GM12878 (cell line): ENCODE results near the gene NOS3.

Source experiments
- ATF7 ChIP-seq: fragments of 450-650 bp; IDR thresholded peaks from 2 replicates; pipeline ENCODE4 v1.6.1; 2016; ENCODE audit warnings: low read depth, mild to moderate bottlenecking
- CBX5 ChIP-seq: sonication (generic); IDR thresholded peaks from 2 replicates; pipeline ENCODE4 v1.6.1; 2016; ENCODE audit warnings: low read depth, moderate library complexity, mild to moderate bottlenecking, inconsistent platforms
- CREM ChIP-seq: IDR thresholded peaks from 2 replicates; pipeline ENCODE4 v1.6.1; 2014; ENCODE audit warnings: antibody characterized with exemption, low read depth
- CTCF ChIP-seq, 3 experiments: IDR thresholded peaks in 2 of 3; conservative IDR thresholded peaks in 1 of 3; 2 replicates each; pipeline ENCODE4 v1.5.1; 2011; ENCODE audit warnings: low read depth in 3 of 3, low read length in 3 of 3, mild to moderate bottlenecking in 3 of 3, control low read depth in 2 of 3, moderate library complexity in 2 of 3, inconsistent platforms in 1 of 3, mixed read lengths in 1 of 3; ENCODE audit not compliant: control insufficient read depth in 2 of 3, insufficient read depth in 1 of 3; ENCODE audit errors: extremely low read depth in 1 of 3
- EP300 ChIP-seq, 2 experiments: fragments of 150-350 bp in 1 of 2; IDR thresholded peaks; 2 replicates each; pipeline ENCODE4 v1.6.1; 2011 to 2012; ENCODE audit warnings: low read depth in 2 of 2, low read length in 2 of 2, borderline replicate concordance in 1 of 2, improper control_type of control experiment in 1 of 2, inconsistent platforms in 1 of 2; ENCODE audit not compliant: control insufficient read depth in 1 of 2
- FOS ChIP-seq: IDR thresholded peaks from 3 replicates; pipeline ENCODE4 v1.6.1; 2011; ENCODE audit warnings: borderline replicate concordance; ENCODE audit not compliant: insufficient read length; ENCODE audit errors: extremely low read depth
- NBN ChIP-seq: fragments of 450-650 bp; IDR thresholded peaks from 2 replicates; pipeline ENCODE4 v1.6.1; 2016
- NRF1 ChIP-seq: conservative IDR thresholded peaks from 2 replicates; pipeline ENCODE4 v1.6.1; 2011; ENCODE audit warnings: mild to moderate bottlenecking, low read depth, low read length, improper control_type of control experiment
- RAD21 ChIP-seq: IDR thresholded peaks from 2 replicates; pipeline ENCODE4 v1.6.1; 2011; ENCODE audit warnings: mild to moderate bottlenecking, low read depth, low read length, moderate library complexity; ENCODE audit not compliant: insufficient read depth
- SIX5 ChIP-seq: IDR thresholded peaks from 2 replicates; pipeline ENCODE4 v1.6.1; 2011; ENCODE audit warnings: mild to moderate bottlenecking, low read depth, low read length, moderate library complexity; ENCODE audit not compliant: severe bottlenecking
- SPI1 ChIP-seq: IDR thresholded peaks from 2 replicates; pipeline ENCODE4 v1.6.1; 2011; ENCODE audit warnings: low read depth, mild to moderate bottlenecking, low read length, moderate library complexity, borderline replicate concordance; ENCODE audit not compliant: insufficient read depth
- TARDBP ChIP-seq: IDR thresholded peaks from 2 replicates; pipeline ENCODE4 v1.6.1; 2016; ENCODE audit warnings: borderline replicate concordance
- ZBTB33 ChIP-seq: fragments of 450-650 bp; IDR thresholded peaks from 2 replicates; pipeline ENCODE4 v1.6.1; 2017; ENCODE audit warnings: mild to moderate bottlenecking

GRCh38 chr7:150992051-150992640 lies 1.3 kb downstream of the NOS3 start:
- TF ChIP-seq RAD21, result no peak
- no peak for TF ChIP-seq NRF1
- TF ChIP-seq SIX5, result no peak
- no peak for TF ChIP-seq TARDBP
- TF ChIP-seq SPI1, result no peak
- no peak for TF ChIP-seq NBN
- no peak for TF ChIP-seq ZBTB33
- TF ChIP-seq EP300 (IDR thresholded peaks at IDR 0.05; ENCODE audit: borderline replicate concordance in 1 of 2, control insufficient read depth in 1 of 2, low read depth in 2 of 2, low read length in 2 of 2), result no peak
- TF ChIP-seq CBX5, result no peak
- TF ChIP-seq CTCF (IDR thresholded peaks at IDR 0.05 in 2 of 3, conservative IDR thresholded peaks at IDR 0.05 in 1 of 3; ENCODE audit: control insufficient read depth in 2 of 3, extremely low read depth in 1 of 3, insufficient read depth in 1 of 3, low read depth in 3 of 3, low read length in 3 of 3), result no peak
- no peak for TF ChIP-seq CREM
- no peak for TF ChIP-seq FOS
- TF ChIP-seq ATF7, result no peak
